Endothelial cell of umbilical vein (primary cell): ENCODE data around the gene PPP4R4. TPM values are rescaled to one million over a fixed set of nuclear protein-coding genes. Genes with fewer than 3 reads are reported as not detected.

Source experiments
- BruUV-seq: library from RNA; stranded (reverse); fragments of 400-500 nt; replicated peaks from 2 replicates; lab custom pipeline; 2021; lab: Mats Ljungman, UMichigan
- CTCF ChIA-PET: fragments of 300-600, 350-600 bp; sonication (Branson Sonifier 250); formaldehyde crosslinking; loops from one replicate; lab custom pipeline; 2021; ENCODE audit warnings: antibody characterized with exemption, inconsistent platforms; lab: Charles Lee
- POLR2A ChIA-PET: fragments of 300-600, 350-600 bp; sonication (Branson Sonifier 250); formaldehyde crosslinking; loops from one replicate; lab custom pipeline; 2021; ENCODE audit warnings: antibody characterized with exemption, inconsistent platforms; lab: Charles Lee
- DNase-seq: peaks from one replicate; pipeline ENCODE4 v3.0.0-alpha.2; 2011; ENCODE audit warnings: low read depth, low spot score
- FAIRE-seq: peaks from 2 replicates; lab custom pipeline; 2011; peaks lifted over from hg19 to GRCh38; lab: Jason Lieb, UNC
- H2AFZ ChIP-seq: 2 replicates; pipeline ENCODE4 v1.6.0; 2012; ENCODE audit warnings: low read depth, low read length, control low read depth, inconsistent platforms
- H3K27ac ChIP-seq: 2 replicates; pipeline ENCODE4 v1.5.1; 2011; ENCODE audit warnings: low read depth, mild to moderate bottlenecking, control low read depth, low read length, moderate library complexity; ENCODE audit not compliant: insufficient read depth
- H3K27me3 ChIP-seq, 2 experiments: 2 replicates each; pipeline versions ENCODE4 v1.6.0 to v1.6.1; 2011; ENCODE audit warnings: low read length in 2 of 2, mixed read lengths in 1 of 2; ENCODE audit not compliant: control insufficient read depth in 2 of 2, insufficient read depth in 2 of 2
- H3K36me3 ChIP-seq, 2 experiments: 2 replicates in 1 of 2; 3 replicates in 1 of 2; pipeline ENCODE4 v1.5.1; 2011; ENCODE audit warnings: low read length in 2 of 2, mild to moderate bottlenecking in 1 of 2, moderate library complexity in 1 of 2; ENCODE audit not compliant: control insufficient read depth in 2 of 2, insufficient read depth in 2 of 2; ENCODE audit errors: extremely low read depth in 1 of 2
- H3K4me1 ChIP-seq: 3 replicates; pipeline ENCODE4 v1.5.1; 2011; ENCODE audit warnings: mild to moderate bottlenecking, low read length; ENCODE audit not compliant: control insufficient read depth, insufficient read depth; ENCODE audit errors: extremely low read depth
- H3K4me2 ChIP-seq: 2 replicates; pipeline ENCODE4 v1.6.1; 2011; ENCODE audit warnings: low read length, control low read depth, mixed read lengths; ENCODE audit not compliant: insufficient read depth
- H3K4me3 ChIP-seq, 3 experiments: fragments of 200-600 bp in 1 of 3; sonication (generic), shearing (Covaris generic) in 1 of 3; replicated peaks in 1 of 3; 2 replicates each; pipeline ENCODE4 v1.5.1; 2011 to 2016; ENCODE audit warnings: control low read depth in 3 of 3, low read length in 3 of 3, mild to moderate bottlenecking in 2 of 3, inconsistent platforms in 1 of 3, low read depth in 1 of 3, moderate library complexity in 1 of 3; ENCODE audit not compliant: insufficient read depth in 1 of 3
- H3K79me2 ChIP-seq: 2 replicates; pipeline ENCODE4 v1.6.0; 2012; ENCODE audit warnings: low read length, inconsistent platforms; ENCODE audit not compliant: control insufficient read depth, insufficient read depth
- H3K9ac ChIP-seq: replicated peaks from 2 replicates; pipeline ENCODE3; 2011; ENCODE audit warnings: low read length, control low read depth; ENCODE audit not compliant: insufficient read depth; ENCODE audit errors: extremely low read depth
- H3K9me1 ChIP-seq: replicated peaks from 3 replicates; pipeline ENCODE4 v1.6.0; 2011; ENCODE audit warnings: mild to moderate bottlenecking, low read length; ENCODE audit not compliant: control insufficient read depth, insufficient read depth; ENCODE audit errors: extremely low read depth
- H3K9me3 ChIP-seq: replicated peaks from 2 replicates; pipeline ENCODE4 v1.5.1; 2012; ENCODE audit warnings: low read length, inconsistent platforms; ENCODE audit not compliant: control insufficient read depth, insufficient read depth
- H4K20me1 ChIP-seq: replicated peaks from 2 replicates; pipeline ENCODE3; 2011; ENCODE audit warnings: mild to moderate bottlenecking, low read length; ENCODE audit not compliant: control insufficient read depth, insufficient read depth; ENCODE audit errors: extremely low read depth
- CTCF ChIP-seq, 2 donors: IDR thresholded peaks; 1 replicate in 1 of 2; 2 replicates in 1 of 2; pipeline ENCODE4 v1.5.1; 2011; ENCODE audit warnings: low read length in 2 of 2, mild to moderate bottlenecking in 2 of 2, moderate library complexity in 2 of 2, control low read depth in 1 of 2, inconsistent platforms in 1 of 2, low read depth in 1 of 2; ENCODE audit not compliant: insufficient read depth in 1 of 2; ENCODE audit errors: extremely low read depth in 1 of 2
- EZH2 ChIP-seq: IDR thresholded peaks from 2 replicates; pipeline ENCODE4 v1.6.1; 2012; ENCODE audit warnings: borderline replicate concordance, low read depth, mild to moderate bottlenecking, moderate library complexity, low read length, inconsistent platforms; ENCODE audit not compliant: severe bottlenecking
- FOS ChIP-seq: IDR thresholded peaks from 2 replicates; pipeline ENCODE4 v1.6.1; 2011; ENCODE audit warnings: mild to moderate bottlenecking, low read length, moderate library complexity, borderline replicate concordance; ENCODE audit not compliant: insufficient read depth
- GATA2 ChIP-seq: IDR thresholded peaks from 2 replicates; pipeline ENCODE4 v1.7.0; 2011; ENCODE audit warnings: low read depth, mild to moderate bottlenecking, moderate library complexity, mixed read lengths, low read length; ENCODE audit not compliant: insufficient read length, insufficient read depth
- JUN ChIP-seq: IDR thresholded peaks from 2 replicates; pipeline ENCODE4 v1.6.1; 2011; ENCODE audit warnings: borderline replicate concordance, low read depth; ENCODE audit not compliant: insufficient read length, insufficient read depth
- MAX ChIP-seq: IDR thresholded peaks from 2 replicates; pipeline ENCODE4 v1.6.1; 2011; ENCODE audit not compliant: insufficient read depth, insufficient read length
- MYC ChIP-seq: IDR thresholded peaks from one replicate; pipeline ENCODE4 v1.6.1; 2011; ENCODE audit warnings: mild to moderate bottlenecking, low read depth, low read length
- POLR2A ChIP-seq: IDR thresholded peaks from 2 replicates; pipeline ENCODE4 v1.6.1; 2012; ENCODE audit warnings: low read depth, mild to moderate bottlenecking, control low read depth, low read length
- POLR2AphosphoS5 ChIP-seq: IDR thresholded peaks from 2 replicates; pipeline ENCODE4 v1.6.1; 2012; ENCODE audit warnings: low read depth, mild to moderate bottlenecking, control low read depth, low read length, moderate library complexity; ENCODE audit not compliant: insufficient read depth
- dilution Hi-C: fragments of 300-500 bp; cut with MboI; formaldehyde crosslinking; loops from one replicate; pipeline ENCODE4 v1.15.0; 2019; ENCODE audit warnings: low sequenced_read_pairs; ENCODE audit not compliant: extremely low pct_ligation_motif_present
- intact Hi-C: fragments of 100-400 bp; cut with micrococcal nuclease; formaldehyde crosslinking; loops from one replicate; pipeline ENCODE4 v1.10.0; 2022
- polyA plus RNA-seq, 4 experiments: library from polyadenylated mRNA; depleted of rRNA in 3 of 4; stranded (reverse) in 3 of 4; unstranded in 1 of 4; fragments of >200 nt; gene quantifications; 2 replicates each; pipeline versions ENCODE4 v1.2.1 to v1.2.3, GENCODE V29; 2011 to 2012; ENCODE audit warnings: missing spikeins in 1 of 4
- total RNA-seq: library from RNA; stranded (reverse); gene quantifications from 2 replicates; pipeline ENCODE4 v1.2.3, GENCODE V29; 2021

PPP4R4 gene
- total and polyA plus RNA-seq, 2 donors (not counting 3 experiments of a cell fraction or from before 2014, with no cell fraction given): not detected

- Histone ChIP-seq H3K27ac (no peak overlapping the region), H3K9ac (no peak overlapping the region), H3K79me2 (no peaks in the 10 kb centered on the region), H3K9me1 (no peaks in the 10 kb centered on the region), H3K4me3 (no peak overlapping the region), H3K36me3 (no peaks in the 10 kb centered on the region), H3K4me2 (no peak overlapping the region), H4K20me1 (no peaks in the 10 kb centered on the region), H3K4me1 (peaks cover 3% of the 10 kb centered on the region), H2AFZ (no peak overlapping the region), H3K9me3 (no peaks in the 10 kb centered on the region), H3K27me3 (peaks cover 32 to 73% of the 10 kb centered on the region in 2 experiments)
- TF ChIP-seq JUN (no peak), GATA2 (no peak), MYC (no peak), MAX (no peak), POLR2A (no peak), POLR2AphosphoS5 (no peak), CTCF (IDR thresholded peaks at IDR 0.05; ENCODE audit: extremely low read depth in 1 of 2, insufficient read depth in 1 of 2, low read depth in 1 of 2, low read length in 2 of 2) (no peak), EZH2 (no peak), FOS (no peak)
- no TSS peak for BruUV-seq
- ChIA-PET CTCF (interaction anchor here (1.7 kb wide), 1 partner anchor 45 kb away, joined by 5 read pairs; no protein-coding TSS in a partner anchor), POLR2A (no interaction called here)
- intact Hi-C loops (no loop called here), dilution Hi-C loops (no loop called here)
- FAIRE-seq: no peak
- no peak for DNase-seq
Measured at GRCh38 chr14:94176808-94177207, 2.7 kb downstream of the PPP4R4 start.
